ENCODE measurements around the gene TIFAB. TPM values are rescaled to one million over a fixed set of nuclear protein-coding genes. Genes with fewer than 3 reads are reported as not detected.
"Not testable (repeated sequence)": the region's sequence is repeated elsewhere in the genome, so short reads cannot be mapped to it uniquely, and the experiment has no call there.

The TIFAB gene
- total RNA-seq (1 to 10 TPM in 1 of 10 donors, under 1 TPM in 2, not detected in 7; 0.04 to 1.7 (median 0.05) TPM), polyA plus RNA-seq (under 1 TPM in 1 of 2 donors, not detected in 1; under 0.01 TPM)
- long read RNA-seq, donor 1 = 0 reads
- long read RNA-seq, donor 2 = 0 reads
- long read RNA-seq, donor 3 = 0 reads

- TF ChIP-seq CTCF (IDR thresholded peaks at IDR 0.05) = no peak
- Histone ChIP-seq H3K27me3 (peaks cover 0 to 20% (median 0%) of the 10 kb centered on the region in 7 donors), H3K36me3 (no peaks in the 10 kb centered on the region), H3K4me3 (peak within 1 kb of the TSS in 1 of 10 donors; percentile 20), H3K4me1 (peaks cover 0 to 26% (median 0%) of the 10 kb centered on the region in 9 donors), H3K27ac (peak within 1 kb of the TSS in 1 of 10 donors; percentile 13), H3K9me3 (no peaks in the 10 kb centered on the region)
- intact Hi-C loops (cut with DNase I) = no loop called here
- 85% methylated on average over 10 of the region's 10 CpGs for WGBS, 2 donors
- ATAC-seq = no peak
- no peak for DNase-seq
Observed at GRCh38 chr5:135452321-135453030, at the start of gene TIFAB. TSS of gene TIFAB (minus strand) at chr5:135452351. CDS start at chr5:135449939, 2,412 bp downstream.

GRCh38 chr5:135498637-135498995 lies 46.5 kb upstream of the TIFAB start:
- H3K4me3 ChIP-seq = no peak overlapping the region
- peaks cover 0 to 66% (median 51%) of the 10 kb centered on the region in 7 donors for H3K27me3 ChIP-seq
- intact Hi-C loops (cut with DNase I) = no loop called here
- ATAC-seq (no peak), DNase-seq (no peak)
- H3K36me3 ChIP-seq = no peaks in the 10 kb centered on the region
- no peaks in the 10 kb centered on the region for H3K9me3 ChIP-seq
- no peak overlapping the region for H3K27ac ChIP-seq
- WGBS, 2 donors = 69 to 73% methylated on average over 2 of the region's 2 CpGs
- peaks cover 0 to 4% (median 0%) of the 10 kb centered on the region in 9 donors for H3K4me1 ChIP-seq
- no peak for TF ChIP-seq CTCF (IDR thresholded peaks at IDR 0.05)

GRCh38 chr5:135497971-135498636 lies 46.0 kb upstream of the TIFAB start:
- peaks cover 0 to 7% (median 0%) of the 10 kb centered on the region in 9 donors for H3K4me1 ChIP-seq
- intact Hi-C loops (cut with DNase I) = no loop called here
- ATAC-seq = no peak
- H3K4me3 ChIP-seq = no peak overlapping the region
- no peak for TF ChIP-seq CTCF (IDR thresholded peaks at IDR 0.05)
- H3K36me3 ChIP-seq = no peaks in the 10 kb centered on the region
- no peaks in the 10 kb centered on the region for H3K9me3 ChIP-seq
- peaks cover 0 to 66% (median 52%) of the 10 kb centered on the region in 7 donors for H3K27me3 ChIP-seq
- no peak for DNase-seq
- no peak overlapping the region for H3K27ac ChIP-seq
- WGBS, 2 donors = 70 to 72% methylated on average over 8 of the region's 8 CpGs

- H3K27me3 ChIP-seq = peaks cover 10 to 77% (median 65%) of the 10 kb centered on the region in 7 donors
- ATAC-seq; H3K9me3 ChIP-seq; H3K4me3 ChIP-seq; H3K27ac ChIP-seq; DNase-seq; H3K36me3 ChIP-seq; intact Hi-C loops (cut with DNase I): not testable (repeated sequence)
- H3K4me1 ChIP-seq = peaks cover 0 to 17% (median 1%) of the 10 kb centered on the region in 9 donors
- 66 to 76% methylated on average over 4 of the region's 4 CpGs for WGBS, 2 donors
Observed at GRCh38 chr5:135495531-135495930, 43.4 kb upstream of the TIFAB start.
